ENCODE data around the gene GPR119.
"Not testable (repeated sequence)": the region's sequence is repeated elsewhere in the genome, so short reads cannot be mapped to it uniquely, and the experiment has no call there.

DNA sequence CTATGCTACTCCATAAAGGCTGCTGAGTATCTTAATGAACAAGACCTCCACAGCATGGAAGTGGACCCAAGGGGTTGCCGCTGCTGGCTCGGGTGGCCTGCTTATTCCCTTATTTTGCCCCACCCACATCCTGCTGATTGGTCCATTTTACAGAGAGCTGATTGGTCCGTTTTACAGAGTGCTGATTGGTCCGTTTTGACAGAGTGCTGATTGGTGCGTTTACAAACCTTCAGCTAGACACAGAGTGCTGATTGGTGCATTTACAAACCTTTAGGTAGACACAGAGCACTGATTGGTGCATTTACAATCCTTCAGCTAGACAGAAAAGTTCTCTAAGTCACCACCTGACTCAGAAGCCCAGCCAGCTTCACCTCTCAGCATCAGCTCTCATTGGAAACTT is 43.8 kb upstream of the GPR119 start:
- TF ChIP-seq, protein P1, sequence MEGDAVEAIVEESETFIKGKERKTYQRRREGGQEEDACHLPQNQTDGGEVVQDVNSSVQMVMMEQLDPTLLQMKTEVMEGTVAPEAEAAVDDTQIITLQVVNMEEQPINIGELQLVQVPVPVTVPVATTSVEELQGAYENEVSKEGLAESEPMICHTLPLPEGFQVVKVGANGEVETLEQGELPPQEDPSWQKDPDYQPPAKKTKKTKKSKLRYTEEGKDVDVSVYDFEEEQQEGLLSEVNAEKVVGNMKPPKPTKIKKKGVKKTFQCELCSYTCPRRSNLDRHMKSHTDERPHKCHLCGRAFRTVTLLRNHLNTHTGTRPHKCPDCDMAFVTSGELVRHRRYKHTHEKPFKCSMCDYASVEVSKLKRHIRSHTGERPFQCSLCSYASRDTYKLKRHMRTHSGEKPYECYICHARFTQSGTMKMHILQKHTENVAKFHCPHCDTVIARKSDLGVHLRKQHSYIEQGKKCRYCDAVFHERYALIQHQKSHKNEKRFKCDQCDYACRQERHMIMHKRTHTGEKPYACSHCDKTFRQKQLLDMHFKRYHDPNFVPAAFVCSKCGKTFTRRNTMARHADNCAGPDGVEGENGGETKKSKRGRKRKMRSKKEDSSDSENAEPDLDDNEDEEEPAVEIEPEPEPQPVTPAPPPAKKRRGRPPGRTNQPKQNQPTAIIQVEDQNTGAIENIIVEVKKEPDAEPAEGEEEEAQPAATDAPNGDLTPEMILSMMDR (optimal IDR thresholded peaks at IDR 0.05 in 1 of 3, IDR thresholded peaks at IDR 0.05 in 1 of 3, conservative IDR thresholded peaks at IDR 0.05 in 1 of 3; ENCODE audit: extremely low read depth in 1 of 3, insufficient read depth in 2 of 3, low read length in 3 of 3) = not testable (repeated sequence)
- TF ChIP-seq EZH2 (IDR thresholded peaks at IDR 0.05; ENCODE audit: low read length) = not testable (repeated sequence)

Measured in keratinocyte (primary cell).